GM21360 (cell line): ENCODE data around the gene TTC31.
"Not testable (repeated sequence)": the region's sequence is repeated elsewhere in the genome, so short reads cannot be mapped to it uniquely, and the experiment has no call there.

Experiments used
- ATAC-seq: cut with Tn5 transposase; IDR thresholded peaks from one replicate; pipeline ENCODE4 v1.9.1; 2021; ENCODE audit warnings: mild to moderate bottlenecking, moderate library complexity; ENCODE audit not compliant: unreplicated experiment

TTC31 gene

GRCh38 chr2:74457129-74457548, 25.7 kb upstream of the TTC31 start:
- ATAC-seq = no peak

DNA sequence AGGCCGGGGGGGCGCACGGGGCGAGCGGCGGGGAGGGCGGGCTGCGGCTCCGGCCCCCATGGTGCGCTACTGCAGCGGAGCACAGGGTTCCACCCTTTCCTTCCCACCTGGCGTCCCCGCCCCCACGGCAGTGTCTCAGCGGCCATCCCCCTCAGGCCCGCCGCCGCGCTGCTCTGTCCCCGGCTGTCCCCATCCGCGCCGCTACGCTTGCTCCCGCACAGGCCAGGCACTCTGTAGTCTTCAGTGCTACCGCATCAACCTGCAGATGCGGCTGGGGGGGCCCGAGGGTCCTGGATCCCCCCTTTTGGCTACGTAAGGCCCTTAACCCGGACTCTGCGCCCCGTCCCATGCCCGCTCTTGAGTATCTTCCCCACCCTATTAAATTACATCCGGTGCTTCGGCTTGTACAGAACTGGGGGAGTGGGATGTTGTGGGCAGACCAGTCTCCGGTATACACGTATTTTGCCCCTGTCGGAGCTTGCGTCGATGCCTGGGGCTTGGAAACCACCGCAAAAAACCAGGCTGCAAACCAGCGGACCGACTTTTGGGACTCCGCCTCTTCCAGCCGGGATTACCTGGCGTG, 25.2 kb upstream of the TTC31 start:
- ATAC-seq = peak; percentile 30

GRCh38 chr2:74458132-74458937, 24.5 kb upstream of the TTC31 start, which contains the start of gene WBP1:
WBP1 (plus strand) TSS chr2:74458438; CDS start chr2:74458603, 165 bp downstream.
- peak; percentile 78 for ATAC-seq

DNA sequence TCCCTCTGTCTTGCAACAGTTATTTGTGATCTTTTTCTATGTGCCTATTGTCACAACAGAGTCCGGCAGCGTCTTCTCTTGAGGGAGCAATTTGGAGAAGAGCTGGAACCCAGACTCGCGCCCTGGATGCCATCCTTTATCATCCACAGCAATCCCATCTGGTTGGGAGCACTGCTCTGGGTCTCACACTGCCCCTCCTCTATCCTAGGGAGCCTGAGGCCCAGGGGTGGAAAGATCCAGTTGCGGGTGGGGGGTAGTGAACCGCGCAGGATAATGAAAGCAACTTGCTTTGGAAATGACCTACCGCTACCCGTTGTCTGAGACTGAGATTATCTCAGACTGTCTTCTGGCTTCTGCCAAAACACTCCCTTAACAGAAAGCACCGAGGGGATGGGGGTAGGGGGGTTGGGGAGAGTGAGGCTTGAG, 23.9 kb upstream of the TTC31 start:
- ATAC-seq = no peak

DNA sequence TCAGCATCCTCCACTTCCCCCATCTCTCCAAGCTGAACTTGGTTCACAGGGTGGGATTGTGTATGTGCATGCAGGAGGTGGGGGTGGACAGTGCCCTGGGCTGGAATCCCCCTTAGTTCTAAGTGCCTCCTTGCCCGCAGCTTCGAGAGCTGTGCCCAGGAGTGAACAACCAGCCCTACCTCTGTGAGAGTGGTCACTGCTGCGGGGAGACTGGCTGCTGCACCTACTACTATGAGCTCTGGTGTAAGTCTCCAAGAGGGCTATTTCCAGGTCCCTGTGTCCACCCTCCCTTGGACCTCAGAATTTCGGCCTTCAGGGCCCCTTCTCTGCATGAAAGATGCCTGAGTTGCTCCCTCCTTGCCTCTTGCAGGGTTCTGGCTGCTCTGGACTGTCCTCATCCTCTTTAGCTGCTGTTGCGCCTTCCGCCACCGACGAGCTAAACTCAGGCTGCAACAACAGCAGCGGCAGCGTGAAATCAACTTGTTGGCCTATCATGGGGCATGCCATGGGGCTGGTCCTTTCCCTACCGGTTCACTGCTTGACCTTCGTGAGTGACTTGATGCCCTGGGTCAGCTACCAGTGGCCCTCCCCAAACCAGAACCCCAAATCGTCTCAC, 23.3 kb upstream of the TTC31 start:
- ATAC-seq = not testable (repeated sequence)

GRCh38 chr2:74460187-74460586, 22.7 kb upstream of the TTC31 start:
- ATAC-seq = not testable (repeated sequence)

DNA sequence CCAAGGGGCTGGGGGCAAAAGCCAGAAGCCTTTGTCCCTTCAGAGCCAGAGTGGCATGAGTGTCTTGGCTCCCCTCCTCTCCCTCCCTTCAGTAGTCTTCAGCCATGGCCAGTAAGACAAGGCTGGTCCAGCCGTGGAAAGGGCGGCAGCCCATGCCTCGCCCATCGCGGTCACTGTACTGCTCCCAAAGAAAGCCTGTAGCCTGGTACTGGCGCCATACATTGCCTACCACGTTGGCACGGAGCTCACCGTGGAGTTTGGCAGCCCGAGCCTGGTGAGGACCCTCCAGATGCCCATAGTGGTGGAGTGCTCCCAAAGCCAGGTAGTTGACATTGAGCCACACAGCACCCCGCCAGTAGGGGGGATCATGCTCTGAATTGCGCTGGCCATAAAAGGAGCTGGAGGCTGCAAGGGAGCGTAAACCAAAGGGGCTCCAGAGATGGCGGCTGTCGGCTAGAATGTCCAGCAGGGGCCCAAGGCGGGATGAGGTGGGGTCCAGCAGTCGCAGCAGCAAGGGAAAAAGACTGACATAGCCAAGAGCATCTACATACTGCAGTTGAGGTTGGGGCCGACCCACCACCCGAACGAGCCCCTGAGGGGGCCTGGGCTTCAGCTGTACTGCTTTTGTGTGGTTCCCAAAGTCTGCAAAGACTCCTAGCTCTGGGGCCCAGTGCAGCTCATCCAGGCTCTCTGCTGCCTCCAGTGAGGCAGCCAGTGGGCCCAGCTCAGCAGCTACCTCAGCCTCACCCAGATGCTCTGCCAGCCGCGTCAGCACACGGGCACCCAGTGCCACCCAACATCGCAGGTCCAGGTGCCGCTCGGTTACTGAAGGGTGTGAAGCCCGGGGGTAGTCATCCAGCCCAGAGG, 21.5 kb upstream of the TTC31 start:
- no peak for ATAC-seq

GRCh38 chr2:74462054-74462785, 20.7 kb upstream of the TTC31 start:
- no peak for ATAC-seq

DNA sequence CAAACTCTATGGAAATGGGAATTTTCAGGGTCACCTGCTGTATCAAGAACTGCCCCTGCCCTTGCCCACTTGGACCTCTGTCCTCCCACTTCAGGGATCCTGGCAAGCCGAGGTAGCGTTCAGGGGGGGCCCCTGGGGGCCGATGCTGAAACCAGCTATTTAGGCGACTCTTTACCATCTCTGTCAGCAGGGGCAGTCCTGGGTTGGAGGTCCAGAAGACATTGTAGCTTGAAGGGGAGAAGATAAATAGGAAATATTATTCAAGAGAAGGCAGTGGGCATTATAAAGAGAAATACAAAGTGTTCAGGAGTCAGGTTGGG, 20.1 kb upstream of the TTC31 start:
- ATAC-seq = no peak

DNA sequence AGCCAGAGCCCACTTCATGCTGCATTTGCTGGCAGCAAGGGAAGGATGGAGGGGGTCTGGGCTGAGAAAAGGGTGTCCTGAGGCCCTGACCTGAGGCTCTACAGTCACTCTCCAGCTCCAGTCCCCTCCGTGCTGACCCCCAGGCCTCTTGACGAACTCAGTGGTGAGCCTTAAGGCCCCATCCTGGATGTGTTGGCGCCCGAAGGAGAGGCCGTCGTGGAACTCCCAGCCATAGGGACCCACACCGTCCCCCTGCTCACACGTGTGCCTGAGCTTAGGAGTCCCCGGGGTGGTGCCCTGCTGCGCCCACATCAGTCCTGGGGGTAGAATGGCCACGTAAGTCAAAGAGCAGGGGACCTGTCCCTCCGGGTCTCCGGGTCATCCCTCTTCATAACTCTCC, 18.5 kb upstream of the TTC31 start:
- no peak for ATAC-seq

DNA sequence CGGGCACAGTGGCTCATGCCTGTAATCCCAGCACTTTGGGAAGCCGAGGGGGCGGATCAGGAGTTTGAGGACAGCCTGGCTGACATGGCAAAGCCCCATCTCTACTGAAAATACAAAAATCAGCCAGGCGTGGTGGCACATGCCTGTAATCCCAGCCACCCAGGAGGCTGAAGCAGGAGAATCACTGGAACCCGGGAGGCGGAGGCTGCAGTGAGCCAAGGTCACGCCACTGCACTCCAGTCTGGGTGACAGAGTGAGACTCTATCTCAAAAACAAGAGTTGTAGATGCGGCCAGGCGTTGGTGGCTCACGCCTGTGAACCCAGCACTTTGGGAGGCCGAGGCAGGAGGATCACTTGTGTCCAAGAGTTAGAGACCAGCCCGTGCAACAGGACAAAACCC, 12.1 kb upstream of the TTC31 start:
- not testable (repeated sequence) for ATAC-seq

DNA sequence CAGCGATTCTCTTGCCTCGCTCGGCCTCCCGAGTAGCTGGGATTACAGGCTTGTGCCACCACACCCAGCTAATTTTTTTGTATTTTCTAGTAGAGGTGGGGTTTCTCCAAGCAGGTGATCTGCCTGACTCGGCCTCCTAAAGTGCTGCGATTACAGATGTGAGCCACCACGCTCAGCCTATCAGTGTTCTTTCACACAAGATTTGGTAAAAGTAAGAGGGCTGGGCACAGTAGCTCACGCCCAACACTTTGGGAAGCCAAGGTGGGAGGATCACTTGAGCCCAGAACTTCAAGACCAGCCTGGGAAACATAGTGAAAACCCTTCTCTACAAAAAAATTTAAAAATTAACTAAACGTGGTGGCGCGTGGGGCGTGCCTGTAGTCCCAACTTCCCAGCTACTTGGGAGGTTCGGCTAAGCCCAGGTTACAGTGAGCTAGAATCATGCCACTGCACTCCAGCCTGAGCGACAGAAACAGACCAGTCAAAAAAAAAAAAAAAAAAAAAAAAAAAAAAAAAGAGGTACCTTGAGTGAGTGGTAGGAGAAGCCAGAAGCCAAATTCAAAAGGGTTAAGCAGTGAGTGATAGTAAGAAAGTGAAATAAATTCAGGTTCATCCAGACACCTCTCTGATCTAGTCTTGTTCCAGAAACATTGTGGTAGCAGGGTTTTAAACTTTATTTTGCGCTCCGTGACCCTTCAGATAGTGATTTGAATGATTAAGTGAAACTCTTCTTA, 11.4 kb upstream of the TTC31 start:
- ATAC-seq = no peak

DNA sequence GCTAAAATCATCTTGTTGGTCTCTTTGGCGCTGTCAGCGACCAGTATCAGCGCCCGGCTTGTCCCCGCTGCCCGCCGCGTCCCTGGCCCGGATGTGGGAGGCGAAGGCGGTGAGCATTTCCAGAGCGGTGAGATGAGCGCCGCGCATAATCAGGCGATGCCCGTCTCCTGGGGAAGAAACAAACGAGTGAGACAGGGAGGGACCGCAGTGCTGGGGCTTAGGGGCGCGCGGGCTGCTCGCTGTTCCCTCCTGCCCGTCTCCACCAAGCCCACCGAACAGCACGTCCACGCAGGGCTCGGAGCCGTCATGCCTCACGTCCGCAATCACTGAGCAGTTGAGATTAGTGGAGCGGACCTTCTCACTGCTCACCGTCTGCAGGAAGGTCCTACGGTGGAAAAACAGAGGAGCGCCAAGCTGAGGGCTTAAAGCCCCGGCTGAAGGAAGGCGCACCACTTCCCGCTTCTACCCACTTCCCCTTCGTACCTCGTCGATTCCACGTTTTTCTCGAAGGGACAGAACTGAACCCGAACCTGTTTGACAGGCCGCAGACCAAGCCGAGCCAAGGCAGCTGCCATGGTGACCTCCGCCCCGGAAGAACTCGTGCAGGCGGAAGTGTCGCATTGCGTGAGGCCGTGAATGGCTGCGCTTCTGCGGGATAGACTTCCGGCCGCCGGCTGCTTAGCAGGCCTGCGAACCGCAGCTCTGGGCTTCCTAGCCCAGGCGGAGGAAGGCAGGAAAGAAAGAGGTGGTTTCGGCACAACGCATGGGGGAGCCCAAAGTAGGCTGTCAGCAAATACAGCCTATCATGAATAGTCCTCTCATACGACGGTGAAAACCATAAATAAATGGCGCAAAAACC, 10.6 kb upstream of the TTC31 start, which contains the start of gene MRPL53:
MRPL53 (minus strand) TSS at position 595 of the 859 bp plus-strand sequence; CDS start at position 575, 20 bp downstream.
- ATAC-seq = peak; percentile 82

DNA sequence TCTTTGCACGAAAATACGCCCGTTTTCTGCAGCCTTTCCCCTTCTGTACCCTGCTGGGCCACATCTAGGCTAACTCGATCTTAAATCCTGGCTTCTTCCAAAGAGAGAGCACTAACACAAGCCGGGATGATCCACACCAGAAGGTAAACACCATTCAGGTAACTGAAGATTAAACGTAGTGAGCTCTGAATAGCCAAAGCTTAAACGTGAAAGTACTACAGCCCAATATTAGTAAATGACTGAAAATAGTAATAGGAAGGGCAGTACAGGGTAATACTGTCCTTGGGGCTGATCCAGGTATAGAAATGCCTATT, 10.0 kb upstream of the TTC31 start:
- no peak for ATAC-seq

DNA sequence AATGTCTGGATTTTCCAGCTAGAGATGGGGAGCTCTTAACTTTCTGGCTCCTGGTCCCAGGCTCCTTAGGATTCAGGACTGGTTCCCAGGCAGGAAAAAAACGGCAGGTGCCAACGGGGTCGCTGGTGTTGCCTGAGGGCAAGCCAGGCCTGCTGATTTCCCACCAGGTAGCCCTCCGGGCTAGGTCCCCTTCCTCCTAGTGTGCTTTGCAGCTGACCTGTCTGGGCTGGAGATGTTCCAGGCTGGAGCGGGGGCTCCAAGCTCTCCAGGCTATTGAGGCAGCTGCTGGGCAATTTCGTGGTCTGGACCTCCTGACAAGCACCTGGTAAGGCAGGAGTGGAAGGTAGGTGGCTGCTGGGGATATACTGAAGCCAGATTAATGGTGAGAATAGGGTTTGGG, 8.4 kb upstream of the TTC31 start:
- no peak for ATAC-seq

- ATAC-seq = no peak
Measured at GRCh38 chr2:74474899-74475298, 8.0 kb upstream of the TTC31 start.

GRCh38 chr2:74481431-74481830, 1.4 kb upstream of the TTC31 start:
- no peak for ATAC-seq

- peak; percentile 32 for ATAC-seq
Measured at GRCh38 chr2:74481961-74482800, 700 bp upstream of the TTC31 start.
